ENCODE data around the gene TNIP2.

DNA sequence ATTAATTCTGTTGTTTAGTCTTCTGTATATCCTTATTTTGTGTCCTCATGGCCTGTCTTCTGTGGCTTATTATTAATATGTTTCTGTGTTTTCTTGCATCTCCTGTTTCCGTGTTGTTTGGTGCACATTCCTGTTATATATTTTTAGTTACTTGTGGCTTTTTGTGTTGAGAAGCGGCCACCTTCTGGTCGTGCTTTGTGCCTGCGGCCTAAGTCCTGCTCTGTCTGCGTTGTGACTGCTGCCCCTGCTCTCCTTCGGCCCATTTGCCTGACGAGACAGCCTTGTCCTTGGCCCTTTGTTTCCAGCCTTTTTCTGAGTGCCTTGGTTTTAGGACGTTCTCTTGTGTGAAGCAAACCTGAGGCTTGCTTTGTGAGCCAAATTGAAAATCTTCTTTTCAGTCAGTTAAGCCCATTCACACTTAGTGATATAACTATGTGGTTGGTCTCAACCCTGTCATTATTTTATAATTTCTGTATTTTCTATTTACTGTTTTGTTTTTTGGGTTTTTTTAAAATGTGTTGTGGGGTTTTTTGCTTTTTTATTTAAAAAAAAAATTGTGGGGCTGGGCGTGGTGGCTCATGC is 43.8 kb downstream of the TNIP2 start:
- TF ChIP-seq POLR2AphosphoS5 (IDR thresholded peaks at IDR 0.05; ENCODE audit: borderline replicate concordance, low read depth, low read length) (no peak), EZH2 (IDR thresholded peaks at IDR 0.05) (no peak)
